GM23248 (cell line): ENCODE data around the gene RELL1.

Experiments used
- EZH2 ChIP-seq: fragments of 200-600 bp; sonication (generic); IDR thresholded peaks from 2 replicates; pipeline ENCODE4 v1.6.1; 2018; ENCODE audit warnings: antibody characterized with exemption, mild to moderate bottlenecking; ENCODE audit not compliant: insufficient read depth, poor library complexity, severe bottlenecking
- EZH2phosphoT487 ChIP-seq: fragments of 200-600 bp; sonication (generic); IDR thresholded peaks from 2 replicates; pipeline ENCODE4 v1.6.1; 2018; ENCODE audit warnings: antibody characterized with exemption, moderate library complexity, mild to moderate bottlenecking, low read depth; ENCODE audit not compliant: insufficient read depth

- TF ChIP-seq EZH2 (no peak), EZH2phosphoT487 (no peak)
These were observed 92.1 kb downstream of the RELL1 start for GRCh38 chr4:37594099-37594498.
